GM06990 (cell line): ENCODE results near the gene MAML3.

ENCODE experiments used
- DNase-seq: peaks from one replicate; pipeline ENCODE4 v3.0.0-alpha.2; 2011; ENCODE audit not compliant: insufficient read length; ENCODE audit errors: extremely low read depth
- H3K27me3 ChIP-seq: replicated peaks from 2 replicates; pipeline ENCODE4 v1.6.0; 2011; ENCODE audit warnings: low read length; ENCODE audit not compliant: control insufficient read depth, insufficient read depth
- H3K36me3 ChIP-seq: 2 replicates; pipeline ENCODE4 v1.5.1; 2011; ENCODE audit warnings: low read length; ENCODE audit not compliant: control insufficient read depth, insufficient read depth
- H3K4me3 ChIP-seq: replicated peaks from 2 replicates; pipeline ENCODE4 v1.5.1; 2011; ENCODE audit warnings: low read depth, mild to moderate bottlenecking, control low read depth, low read length
- CTCF ChIP-seq: IDR thresholded peaks from 2 replicates; pipeline ENCODE4 v1.5.1; 2011; ENCODE audit warnings: low read length, control low read depth, mild to moderate bottlenecking, inconsistent platforms; ENCODE audit not compliant: insufficient read depth, poor library complexity, severe bottlenecking

Gene MAML3

GRCh38 chr4:140151699-140152012, 2.3 kb downstream of the MAML3 start:
- Histone ChIP-seq H3K4me3 (peak overlapping the region; percentile 4), H3K36me3 (no peaks in the 10 kb centered on the region), H3K27me3 (peaks cover 3% of the 10 kb centered on the region)
- DNase-seq = no peak
- TF ChIP-seq CTCF = no peak

DNA sequence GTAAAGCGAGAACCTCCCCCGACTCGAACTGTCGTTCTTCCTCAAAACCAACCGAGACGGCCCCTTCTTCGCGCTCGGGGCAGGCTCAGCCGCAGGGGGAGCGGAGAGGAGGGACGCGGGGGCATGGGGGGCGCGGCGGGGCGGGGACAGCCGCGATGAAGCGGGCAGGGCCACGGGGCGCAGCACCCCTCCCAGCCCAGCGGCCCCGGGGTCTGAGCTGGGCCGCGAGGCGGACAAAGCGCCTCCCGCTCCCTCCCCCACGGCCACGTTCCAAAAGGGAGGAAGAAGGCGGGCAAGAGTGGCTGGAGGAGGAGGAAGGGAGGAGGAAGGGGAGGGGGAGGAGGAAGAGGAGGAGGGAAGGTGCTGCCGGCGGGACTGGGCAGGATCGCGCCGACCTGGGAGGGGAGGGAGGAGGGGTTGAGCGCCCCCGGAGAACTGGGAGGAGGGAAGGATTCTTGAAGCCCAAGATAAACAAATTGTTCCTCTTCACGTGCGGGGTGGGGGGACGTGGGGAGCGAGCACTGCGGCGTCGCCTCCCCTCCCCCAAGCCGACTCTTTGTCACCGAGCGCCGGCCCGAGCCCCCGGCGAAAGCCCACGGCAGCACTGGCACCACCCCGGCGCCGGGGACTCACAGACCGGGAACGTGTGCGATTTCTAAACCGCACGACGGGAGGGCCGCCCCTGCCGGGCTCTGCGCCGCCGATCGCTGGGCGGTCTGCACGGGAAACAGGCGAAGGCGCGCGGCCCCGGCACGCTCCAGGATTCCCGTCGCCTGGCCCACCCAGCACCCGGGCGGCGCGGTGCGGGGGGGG, 2.9 kb downstream of the MAML3 start:
- TF ChIP-seq CTCF = no peak
- H3K27me3 ChIP-seq = peaks cover 3% of the 10 kb centered on the region
- DNase-seq = peak; percentile 27
- peak overlapping the region; percentile 24; the same call in 1 of the 2 replicates for H3K4me3 ChIP-seq
- H3K36me3 ChIP-seq = no peaks in the 10 kb centered on the region

DNA sequence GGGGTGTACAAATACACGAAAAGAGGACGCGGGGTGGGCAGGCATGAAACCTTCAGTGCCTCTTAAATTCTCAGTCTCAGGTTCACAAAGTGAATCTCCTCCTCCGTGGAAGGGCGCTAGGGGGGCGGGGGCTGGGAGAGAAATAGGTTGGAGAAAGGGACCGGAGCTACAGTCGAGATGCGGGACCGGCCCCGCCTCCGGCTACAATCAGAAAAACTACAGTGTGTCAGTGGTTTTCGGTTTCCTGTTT, 3.4 kb downstream of the MAML3 start:
- DNase-seq = no peak
- TF ChIP-seq CTCF = no peak
- Histone ChIP-seq H3K27me3 (peaks cover 3% of the 10 kb centered on the region), H3K4me3 (peak overlapping the region; percentile 17; the same call in 1 of the 2 replicates), H3K36me3 (no peaks in the 10 kb centered on the region)

- peak; percentile 16 for DNase-seq
- peak overlapping the region; percentile 17; the same call in 1 of the 2 replicates for H3K4me3 ChIP-seq
- peaks cover 3% of the 10 kb centered on the region for H3K27me3 ChIP-seq
- H3K36me3 ChIP-seq = no peaks in the 10 kb centered on the region
- no peak for TF ChIP-seq CTCF
Measured at GRCh38 chr4:140149846-140150635, 3.9 kb downstream of the MAML3 start.

- Histone ChIP-seq H3K36me3 (no peaks in the 10 kb centered on the region), H3K27me3 (no peaks in the 10 kb centered on the region; the same call in 1 of the 2 replicates), H3K4me3 (no peak overlapping the region)
- TF ChIP-seq CTCF = no peak
- DNase-seq = no peak
Measured at GRCh38 chr4:140144050-140144449, 9.9 kb downstream of the MAML3 start.
